ENCODE data around the gene LAD1.

LAD1 gene

DNA sequence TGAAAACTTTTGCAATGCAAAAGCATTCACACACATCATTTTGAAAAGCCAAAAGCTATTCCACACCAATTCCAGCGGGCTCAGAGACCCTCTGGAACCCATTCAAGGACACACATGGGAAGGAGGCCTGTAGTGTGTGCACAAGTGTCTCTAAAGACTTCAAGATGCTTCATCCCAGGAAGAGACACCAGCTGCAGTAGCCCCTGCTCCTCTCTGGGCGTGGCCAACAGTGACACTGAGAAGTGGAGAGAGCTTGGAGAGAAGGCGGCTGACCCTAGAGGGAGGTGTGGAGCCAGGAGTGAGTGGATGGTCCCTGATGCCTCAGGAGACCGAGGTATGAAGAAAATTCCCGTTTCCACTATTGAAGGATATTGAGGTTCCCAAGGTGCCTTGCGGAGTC lies 37.3 kb upstream of the LAD1 start:
- TF ChIP-seq, protein P1, sequence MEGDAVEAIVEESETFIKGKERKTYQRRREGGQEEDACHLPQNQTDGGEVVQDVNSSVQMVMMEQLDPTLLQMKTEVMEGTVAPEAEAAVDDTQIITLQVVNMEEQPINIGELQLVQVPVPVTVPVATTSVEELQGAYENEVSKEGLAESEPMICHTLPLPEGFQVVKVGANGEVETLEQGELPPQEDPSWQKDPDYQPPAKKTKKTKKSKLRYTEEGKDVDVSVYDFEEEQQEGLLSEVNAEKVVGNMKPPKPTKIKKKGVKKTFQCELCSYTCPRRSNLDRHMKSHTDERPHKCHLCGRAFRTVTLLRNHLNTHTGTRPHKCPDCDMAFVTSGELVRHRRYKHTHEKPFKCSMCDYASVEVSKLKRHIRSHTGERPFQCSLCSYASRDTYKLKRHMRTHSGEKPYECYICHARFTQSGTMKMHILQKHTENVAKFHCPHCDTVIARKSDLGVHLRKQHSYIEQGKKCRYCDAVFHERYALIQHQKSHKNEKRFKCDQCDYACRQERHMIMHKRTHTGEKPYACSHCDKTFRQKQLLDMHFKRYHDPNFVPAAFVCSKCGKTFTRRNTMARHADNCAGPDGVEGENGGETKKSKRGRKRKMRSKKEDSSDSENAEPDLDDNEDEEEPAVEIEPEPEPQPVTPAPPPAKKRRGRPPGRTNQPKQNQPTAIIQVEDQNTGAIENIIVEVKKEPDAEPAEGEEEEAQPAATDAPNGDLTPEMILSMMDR (IDR thresholded peaks at IDR 0.05; ENCODE audit: insufficient read depth, missing control alignments): no peak
- DNase-seq (ENCODE audit: insufficient read length, low spot score) (no peak), FAIRE-seq (no peak)

- DNase-seq (ENCODE audit: insufficient read length, low spot score) (no peak), FAIRE-seq (no peak)
- TF ChIP-seq, protein P1 (IDR thresholded peaks at IDR 0.05; ENCODE audit: insufficient read depth, missing control alignments): no peak
Observed at GRCh38 chr1:201434266-201434665, 35.1 kb upstream of the LAD1 start.

GRCh38 chr1:201433609-201434008 lies 34.5 kb upstream of the LAD1 start:
- TF ChIP-seq, protein P1 (IDR thresholded peaks at IDR 0.05; ENCODE audit: insufficient read depth, missing control alignments): no peak
- no peak for FAIRE-seq

GRCh38 chr1:201430776-201431175 lies 31.7 kb upstream of the LAD1 start:
- TF ChIP-seq, protein P1 (IDR thresholded peaks at IDR 0.05; ENCODE audit: insufficient read depth, missing control alignments): no peak
- DNase-seq (ENCODE audit: insufficient read length, low spot score) (no peak), FAIRE-seq (no peak)

More at GRCh38 chr1:201433609-201434008, 34.5 kb upstream of the LAD1 start:
- no peak for DNase-seq (ENCODE audit: insufficient read length, low spot score)

DNA sequence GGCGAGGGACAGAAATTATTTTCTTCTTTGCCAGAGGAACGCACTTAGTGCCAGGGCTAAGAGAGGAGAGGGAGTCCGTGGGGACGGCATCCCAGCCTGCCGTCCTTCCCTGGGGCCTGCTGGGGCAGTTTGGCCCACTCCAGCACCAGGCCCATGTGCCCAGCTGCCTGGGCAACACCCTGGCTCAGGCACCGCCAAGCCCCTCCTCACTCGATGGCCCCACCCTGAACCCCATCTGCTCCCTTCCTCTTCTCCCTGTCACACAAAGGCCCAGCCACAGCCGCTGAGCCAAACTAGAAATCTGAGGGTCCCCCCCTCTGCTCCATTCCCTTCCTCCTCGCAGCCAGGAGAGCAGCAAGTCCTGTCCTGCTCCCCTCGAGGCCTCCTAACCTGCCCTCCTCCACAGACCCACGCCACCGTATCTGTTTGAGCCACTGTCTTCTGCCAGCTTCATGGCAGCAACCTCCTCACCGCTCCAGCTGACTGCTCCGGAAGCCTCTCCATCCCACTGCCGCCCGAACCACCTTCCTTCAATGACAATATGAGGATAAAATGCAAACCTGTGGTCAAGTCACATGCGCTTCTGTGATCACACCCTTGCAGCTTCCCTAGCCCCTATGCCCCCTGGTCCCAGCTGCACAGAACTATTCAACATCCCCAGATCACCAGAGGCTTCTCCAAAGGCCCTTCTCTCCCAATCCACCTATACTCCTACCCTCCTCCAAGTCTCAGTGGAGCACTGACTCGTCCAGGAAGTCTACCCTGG lies 30.8 kb upstream of the LAD1 start:
- TF ChIP-seq, protein P1 (IDR thresholded peaks at IDR 0.05; ENCODE audit: insufficient read depth, missing control alignments): no peak
- DNase-seq (ENCODE audit: insufficient read length, low spot score): no peak
- FAIRE-seq: no peak

- DNase-seq (ENCODE audit: insufficient read length, low spot score) (no peak), FAIRE-seq (no peak)
Observed at GRCh38 chr1:201427963-201428362, 28.8 kb upstream of the LAD1 start.

More at GRCh38 chr1:201427963-201428362, 28.8 kb upstream of the LAD1 start:
- TF ChIP-seq, protein P1 (IDR thresholded peaks at IDR 0.05; ENCODE audit: insufficient read depth, missing control alignments): no peak

Measured in D721Med (cell line).